HG03432 (cell line): ENCODE measurements around the gene DFFB.

ENCODE experiments used
- ATAC-seq: cut with Tn5 transposase; IDR thresholded peaks from one replicate; pipeline ENCODE4 v1.9.1; 2021; ENCODE audit warnings: mild to moderate bottlenecking, moderate library complexity; ENCODE audit not compliant: unreplicated experiment

The DFFB gene

DNA sequence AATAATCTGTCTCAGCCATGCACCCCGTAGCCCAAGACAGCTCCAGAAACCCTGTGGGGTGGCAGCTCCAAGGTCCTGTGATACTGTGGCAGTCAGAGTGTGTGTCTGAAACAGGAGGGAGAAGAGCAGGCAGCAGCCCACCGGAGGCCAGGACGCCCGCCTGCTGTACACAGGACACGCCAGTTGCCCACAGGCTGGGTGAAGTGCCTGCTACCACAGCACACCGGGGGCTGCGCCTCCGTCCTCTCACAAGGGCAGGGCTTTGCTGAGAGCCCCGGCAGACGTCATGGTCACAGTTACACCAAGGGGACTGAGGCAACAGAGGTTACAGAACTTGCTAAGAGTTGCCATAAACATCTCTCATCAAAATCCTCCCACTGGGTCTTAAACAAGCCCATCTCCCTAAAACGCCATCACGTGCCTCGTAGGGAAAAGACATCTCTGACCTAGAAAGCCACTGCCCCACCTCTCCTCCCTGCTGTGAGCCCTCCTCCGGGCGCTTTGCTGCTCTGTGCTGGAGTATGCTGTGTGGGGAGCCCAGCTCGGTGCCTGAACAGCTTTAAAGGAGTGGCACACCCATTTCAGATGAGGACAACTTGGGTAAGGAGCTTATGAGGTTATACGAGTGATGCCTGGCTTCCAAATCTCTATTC, 37.5 kb downstream of the DFFB start:
- ATAC-seq = no peak

DNA sequence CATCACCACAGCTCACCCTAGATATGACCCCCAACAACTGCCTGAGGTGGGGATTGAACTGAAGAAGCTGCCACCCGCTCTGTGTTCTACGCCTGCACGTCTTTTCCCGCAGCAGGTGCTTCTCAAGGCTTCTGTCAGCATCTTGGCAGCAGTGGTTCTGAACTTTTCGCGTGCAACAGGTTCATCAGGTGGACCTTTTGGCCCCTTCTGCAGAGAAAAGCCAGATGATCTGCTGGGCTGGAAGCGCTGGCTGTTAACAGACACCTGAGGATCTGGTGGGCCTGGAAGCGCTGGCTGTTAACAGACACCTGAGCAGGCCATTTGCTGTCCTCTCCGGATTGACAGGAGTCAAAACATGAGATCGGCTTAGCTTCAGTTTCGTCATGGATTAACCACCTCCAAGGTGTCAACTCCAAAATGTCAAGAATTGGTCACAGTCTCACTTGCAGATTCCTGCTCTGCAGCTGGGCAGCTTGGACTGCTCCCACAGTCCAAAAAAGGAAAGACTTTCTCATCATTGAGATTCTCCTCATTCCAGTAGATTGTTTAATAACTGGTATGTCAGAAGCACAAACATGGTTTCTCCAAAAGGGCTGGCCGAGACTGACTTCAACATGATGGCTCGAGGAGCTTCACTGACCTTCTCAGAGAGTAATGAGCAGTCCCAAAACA, 38.1 kb downstream of the DFFB start:
- ATAC-seq = no peak

DNA sequence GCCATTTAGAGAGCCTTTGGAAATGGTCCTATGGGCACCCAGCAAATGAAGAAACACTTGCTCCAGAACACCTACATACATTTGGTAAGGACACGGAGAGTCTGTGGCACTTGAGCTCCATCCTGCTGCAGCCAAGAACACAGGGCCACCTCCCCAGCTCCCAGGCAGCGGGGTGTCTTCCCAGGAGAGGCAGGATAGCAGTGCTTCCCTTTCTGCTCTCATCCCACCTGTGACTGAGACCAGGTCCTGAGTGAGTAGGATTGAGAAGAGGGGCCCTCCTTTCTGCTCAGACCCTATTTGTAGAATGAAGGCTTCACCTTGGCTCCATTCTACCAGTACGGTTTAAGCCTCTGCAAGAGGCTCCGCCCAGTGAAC, 38.7 kb downstream of the DFFB start:
- no peak for ATAC-seq

DNA sequence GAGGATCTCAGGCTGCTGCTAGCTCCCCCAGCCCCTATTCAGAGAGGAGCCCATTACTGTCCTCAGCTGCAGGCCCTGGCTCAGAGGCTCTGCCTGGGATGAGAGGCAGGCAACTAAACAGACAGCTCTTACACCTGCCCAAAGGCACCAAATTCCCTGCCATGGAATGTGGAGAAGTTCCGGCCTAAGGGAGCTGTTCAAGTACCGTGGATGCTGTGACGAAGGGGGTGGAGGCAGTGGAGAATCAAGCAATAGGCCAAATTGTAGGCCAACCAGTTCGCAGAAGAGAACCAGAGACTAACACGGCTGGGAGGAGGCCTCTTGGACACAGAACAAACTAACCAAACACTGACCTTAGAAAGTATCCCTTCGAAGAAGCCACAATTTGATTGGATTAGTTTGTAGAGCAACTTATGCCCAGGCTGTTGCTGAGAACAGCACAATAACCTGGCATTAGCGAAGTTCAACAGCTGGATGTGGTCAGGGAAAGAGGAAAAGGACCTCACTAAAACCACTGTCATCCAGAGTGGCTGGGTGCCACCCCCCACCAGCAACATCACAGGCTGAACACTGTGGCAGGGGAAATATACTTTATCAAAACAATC, 39.2 kb downstream of the DFFB start:
- no peak for ATAC-seq

DNA sequence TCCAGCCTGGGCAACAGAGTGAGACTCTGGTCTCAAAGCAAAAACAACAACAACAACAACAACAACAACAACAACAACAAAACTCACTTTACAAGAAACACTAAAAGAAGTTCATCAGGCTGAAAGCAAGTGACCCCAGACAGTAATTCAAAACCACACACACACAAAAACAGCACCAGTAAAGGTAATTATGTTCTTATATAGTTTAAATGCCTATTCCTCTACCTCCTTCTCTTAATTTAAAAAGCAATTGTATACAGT, 41.1 kb downstream of the DFFB start:
- ATAC-seq = no peak

DNA sequence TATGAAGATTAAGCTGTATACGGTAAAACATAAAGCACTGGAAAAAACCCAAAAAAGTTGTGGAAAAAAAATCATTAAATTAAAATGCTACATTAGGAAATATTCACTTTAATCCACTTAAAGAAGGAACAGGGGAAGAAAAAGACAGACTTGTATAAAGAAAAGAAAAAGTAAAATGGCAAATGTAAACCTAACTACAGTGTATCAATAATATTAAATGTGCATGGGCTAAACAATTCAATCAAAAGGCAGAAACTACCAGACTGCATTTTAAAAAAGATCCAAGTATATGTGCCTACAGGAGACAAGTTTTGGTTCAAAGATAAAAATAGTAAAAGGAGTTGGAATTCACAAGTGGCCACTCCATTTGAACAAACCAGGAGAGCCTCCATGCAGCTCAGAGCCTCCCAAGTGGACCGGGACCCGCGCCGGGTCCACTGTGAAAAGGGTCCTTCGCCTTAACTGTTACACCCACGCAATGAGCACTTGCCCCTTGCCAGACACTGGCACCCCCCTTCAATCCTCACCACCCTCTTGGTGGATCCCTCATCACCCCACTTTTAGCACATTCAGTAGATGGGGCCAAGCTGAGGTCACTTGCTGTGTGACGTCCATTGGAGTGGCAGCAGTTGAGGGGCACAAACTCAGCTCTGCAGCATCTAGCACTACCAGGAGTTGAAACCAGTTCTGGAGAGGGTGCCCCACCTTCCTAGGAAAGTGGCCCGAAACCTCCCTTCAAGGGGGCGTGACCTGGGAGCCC, 41.9 kb downstream of the DFFB start:
- no peak for ATAC-seq

DNA sequence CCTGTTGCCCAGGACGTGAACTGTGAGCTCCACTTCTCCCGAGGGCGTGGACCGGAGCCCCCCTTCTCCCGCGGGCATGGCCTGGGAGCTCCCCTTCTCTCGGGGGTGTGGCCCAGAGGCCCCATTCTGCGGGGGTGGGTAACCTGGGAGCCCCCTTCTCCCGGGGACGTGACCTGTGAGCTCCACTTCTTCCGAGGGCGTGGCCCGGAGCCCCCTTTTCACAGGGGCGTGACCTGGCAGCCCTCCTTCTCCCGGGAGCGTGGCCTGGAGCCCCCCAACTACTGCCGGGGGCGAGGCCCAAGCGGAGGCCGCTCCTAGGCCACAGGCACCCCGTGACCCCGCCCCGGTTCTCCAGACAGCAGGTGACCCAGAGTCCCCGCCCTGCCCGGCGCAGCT, 42.5 kb downstream of the DFFB start:
- ATAC-seq = no peak

DNA sequence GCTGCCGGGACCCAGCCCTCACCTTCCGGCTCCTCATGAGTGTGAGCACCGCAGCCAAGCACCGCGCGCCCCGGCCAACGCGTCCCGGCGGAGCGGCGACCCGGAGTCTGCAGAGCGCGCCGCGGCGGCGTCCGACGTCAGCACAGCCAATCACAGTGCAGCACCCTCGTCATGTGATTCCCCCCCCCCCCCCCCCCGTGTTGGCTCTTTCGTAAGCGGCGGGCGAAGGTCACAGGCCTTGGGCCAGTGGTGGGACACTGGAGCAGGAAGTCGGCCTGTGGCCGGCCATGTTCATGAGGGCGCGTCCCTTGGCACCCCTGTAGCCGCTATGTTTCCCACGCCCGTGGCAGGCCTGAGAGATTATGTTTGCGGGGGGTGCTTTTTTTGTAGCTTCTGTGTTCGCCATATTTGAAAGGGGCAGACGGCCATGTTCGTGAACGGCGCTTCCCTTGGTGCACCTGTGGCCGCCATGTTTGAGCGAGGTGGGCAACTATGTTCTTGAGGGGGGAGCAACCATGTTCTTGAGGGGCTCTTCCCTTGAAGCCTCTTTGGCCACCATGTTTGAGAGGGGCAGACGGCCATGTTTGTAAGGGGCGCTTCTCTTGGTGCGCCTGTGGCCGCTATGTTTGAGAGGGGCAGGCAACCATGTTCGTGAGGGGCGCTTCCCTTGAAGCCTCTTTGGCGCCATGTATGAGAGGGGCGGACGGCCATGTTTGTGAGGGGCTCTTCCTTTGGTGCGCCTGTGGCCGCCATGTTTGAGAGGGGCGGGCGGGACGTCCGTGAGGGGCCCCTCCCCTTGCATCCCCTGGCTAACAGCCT, 43.1 kb downstream of the DFFB start, which contains the start of gene C1orf174:
Gene C1orf174, minus strand, starts transcription at position 123 of the 819 bp plus-strand sequence. Its CDS starts 86 bp downstream, at position 37.
- ATAC-seq = peak; percentile 73

DNA sequence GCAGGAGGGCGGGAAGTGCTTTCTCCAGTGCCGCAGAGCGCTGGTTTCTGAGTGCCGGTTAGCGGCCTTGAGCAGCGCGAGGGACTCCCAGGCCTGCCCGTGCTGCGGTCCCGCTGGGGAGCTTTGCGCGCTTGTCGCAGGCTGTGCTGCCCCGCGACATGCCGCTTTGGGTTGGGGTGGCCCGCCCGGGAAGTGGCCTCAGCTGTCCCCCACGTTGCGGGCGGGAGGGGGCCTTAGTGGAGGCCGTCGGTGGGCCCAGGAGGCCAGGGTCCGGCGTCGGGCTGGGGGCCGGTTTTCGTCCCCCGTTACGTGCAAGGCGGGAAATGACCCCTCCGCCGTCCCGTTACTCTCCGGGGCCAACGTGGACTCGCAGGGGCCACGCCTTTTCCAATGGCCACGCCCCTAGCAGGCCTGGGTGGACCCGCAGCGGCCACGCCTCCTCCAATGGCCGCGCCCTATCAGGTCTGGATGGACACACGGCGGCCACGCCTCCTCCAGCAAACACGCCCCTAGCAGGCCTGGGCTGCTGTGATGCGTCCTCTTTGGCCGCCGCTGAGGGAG, 43.8 kb downstream of the DFFB start:
- peak; percentile 62 for ATAC-seq

DNA sequence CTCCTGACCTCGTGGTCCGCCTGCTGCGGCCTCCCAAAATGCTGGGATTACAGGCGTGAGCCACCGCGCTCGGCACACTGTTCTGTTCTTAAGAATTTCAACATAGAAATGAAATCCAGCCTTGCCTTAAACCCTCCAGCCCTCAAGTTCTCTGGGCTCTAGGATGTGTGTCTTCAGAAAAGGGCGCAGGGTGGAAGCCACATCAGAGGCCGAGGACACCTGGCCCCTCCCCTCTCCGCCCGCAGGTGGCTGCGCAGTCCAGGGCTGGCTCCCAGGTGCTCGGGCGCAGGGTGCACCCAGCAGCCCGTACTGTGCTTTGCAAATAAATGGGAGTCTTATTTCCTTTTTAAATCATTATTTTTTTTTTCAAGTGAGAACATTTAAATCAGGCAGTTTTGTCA, 44.8 kb downstream of the DFFB start:
- ATAC-seq = no peak

DNA sequence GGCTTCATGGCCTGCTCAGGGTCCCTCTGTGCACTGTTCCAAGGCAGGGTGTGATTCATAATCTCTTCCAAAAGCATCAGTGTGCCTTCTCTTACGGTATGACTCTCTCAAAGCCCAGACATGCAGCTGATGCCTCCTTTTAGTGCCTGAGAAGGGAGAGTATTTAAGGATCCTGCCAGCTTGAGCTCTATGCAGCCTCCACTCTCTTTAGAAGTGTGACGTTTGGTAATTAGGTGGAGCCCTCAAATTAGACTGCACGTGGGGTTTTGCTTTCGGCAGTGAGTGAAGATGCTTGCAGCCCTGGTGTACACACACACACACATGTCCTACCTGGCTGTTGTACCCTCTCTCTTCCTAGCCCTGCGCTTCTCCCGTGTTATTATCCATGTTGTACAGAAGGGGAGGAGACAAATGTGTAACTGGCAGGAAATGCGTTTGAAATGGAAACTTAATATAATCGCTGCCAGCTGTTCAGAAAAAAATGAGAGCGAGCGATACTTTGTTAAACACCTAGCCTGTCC, 45.4 kb downstream of the DFFB start:
- ATAC-seq = no peak

DNA sequence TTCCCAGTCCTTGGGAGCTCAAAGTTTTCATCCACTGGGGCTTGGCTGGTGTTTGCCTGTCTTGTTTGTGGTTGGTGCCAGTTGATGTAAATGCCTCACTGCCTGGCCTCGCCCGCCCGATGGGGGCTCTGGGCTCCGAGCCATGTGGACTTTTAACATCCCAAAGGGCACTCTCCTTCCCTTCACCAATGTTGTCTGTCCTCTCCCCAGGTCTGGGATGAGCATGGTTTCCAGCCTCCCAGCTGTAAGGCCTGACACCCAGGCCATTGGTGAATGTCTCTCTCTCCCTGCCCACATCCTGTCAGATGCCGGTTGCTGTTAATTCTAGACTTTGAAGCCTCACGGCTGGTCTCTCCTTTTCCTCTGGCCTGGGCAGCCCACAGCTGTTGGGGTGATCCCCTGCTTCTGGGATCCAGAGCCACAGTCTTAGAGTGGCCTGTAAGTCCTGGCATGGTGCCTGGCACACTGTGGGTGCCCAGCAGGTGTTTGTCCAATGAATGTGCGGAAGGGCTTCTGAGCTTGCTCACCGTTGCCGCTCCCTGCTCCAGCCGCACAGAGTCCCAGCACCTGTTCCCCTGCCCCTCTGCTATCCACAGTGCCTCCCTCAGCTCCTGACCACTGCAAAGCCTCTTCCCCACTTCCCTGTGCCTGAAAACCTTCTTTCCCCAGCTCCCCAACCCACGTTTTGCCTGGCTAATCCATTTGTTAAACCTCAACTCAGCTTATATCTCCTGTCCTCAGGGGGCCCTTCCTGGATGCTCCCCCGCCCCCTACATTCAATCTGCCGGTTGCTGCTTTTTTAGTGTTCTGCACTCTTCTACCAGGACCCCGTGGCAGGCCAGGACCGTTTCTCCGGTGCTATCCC, 46.1 kb downstream of the DFFB start:
- ATAC-seq = no peak

DNA sequence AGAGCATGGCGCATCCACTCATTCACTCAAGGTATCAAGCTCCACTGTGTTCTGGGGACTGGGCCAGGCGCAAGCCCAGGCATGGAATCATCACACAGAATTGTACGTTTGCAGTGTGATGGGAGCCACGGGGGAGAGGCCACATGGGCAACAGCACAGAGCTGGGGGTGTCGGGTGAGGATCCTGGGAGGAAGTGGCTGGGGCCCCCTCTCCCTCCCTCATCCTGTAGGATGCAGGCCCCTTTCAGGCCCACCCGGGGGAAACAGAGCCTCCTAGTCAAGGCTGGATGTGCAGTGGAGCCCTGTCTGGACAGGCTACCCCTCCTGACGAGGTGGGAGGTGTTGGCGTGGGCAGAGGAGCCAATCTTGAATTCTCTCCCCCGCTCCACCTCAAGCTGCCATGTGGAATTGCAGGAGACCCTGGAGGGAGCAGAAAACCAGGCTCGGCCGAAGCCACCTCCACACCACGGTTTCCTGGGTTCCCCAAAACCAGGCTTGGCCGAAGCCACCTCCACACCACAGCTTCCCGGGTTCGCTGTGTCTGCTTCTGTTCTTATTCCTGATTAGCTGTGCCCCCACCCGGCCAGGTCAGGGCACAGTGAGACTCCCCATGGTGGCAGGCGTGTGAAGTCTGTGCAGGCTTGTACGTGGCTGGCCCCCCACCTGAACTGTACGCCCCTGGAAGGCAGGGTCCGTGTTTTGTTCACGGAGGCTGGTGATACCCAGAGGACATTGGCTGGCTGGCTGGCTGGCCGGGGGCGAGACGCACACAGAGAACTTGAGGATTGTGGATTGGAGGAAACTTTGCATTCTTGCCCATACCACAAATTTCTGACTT, 46.9 kb downstream of the DFFB start:
- ATAC-seq = no peak

DNA sequence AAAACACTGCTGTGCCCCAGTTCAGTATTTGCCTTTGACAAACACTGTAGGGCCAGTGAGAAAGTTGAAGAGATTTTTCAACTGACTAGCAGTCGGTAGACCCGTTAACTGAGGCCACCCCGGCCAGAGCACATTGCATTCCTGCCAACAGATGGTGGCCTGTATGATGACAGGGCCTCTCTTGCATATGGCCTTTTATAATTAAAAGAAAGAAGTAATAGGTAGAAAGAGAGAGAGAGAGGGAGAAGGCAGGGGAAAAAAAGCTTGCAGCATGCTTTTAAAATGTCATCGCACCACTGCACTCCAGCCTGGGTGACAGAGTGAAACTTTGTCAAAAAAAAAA, 47.5 kb downstream of the DFFB start:
- ATAC-seq = no peak

DNA sequence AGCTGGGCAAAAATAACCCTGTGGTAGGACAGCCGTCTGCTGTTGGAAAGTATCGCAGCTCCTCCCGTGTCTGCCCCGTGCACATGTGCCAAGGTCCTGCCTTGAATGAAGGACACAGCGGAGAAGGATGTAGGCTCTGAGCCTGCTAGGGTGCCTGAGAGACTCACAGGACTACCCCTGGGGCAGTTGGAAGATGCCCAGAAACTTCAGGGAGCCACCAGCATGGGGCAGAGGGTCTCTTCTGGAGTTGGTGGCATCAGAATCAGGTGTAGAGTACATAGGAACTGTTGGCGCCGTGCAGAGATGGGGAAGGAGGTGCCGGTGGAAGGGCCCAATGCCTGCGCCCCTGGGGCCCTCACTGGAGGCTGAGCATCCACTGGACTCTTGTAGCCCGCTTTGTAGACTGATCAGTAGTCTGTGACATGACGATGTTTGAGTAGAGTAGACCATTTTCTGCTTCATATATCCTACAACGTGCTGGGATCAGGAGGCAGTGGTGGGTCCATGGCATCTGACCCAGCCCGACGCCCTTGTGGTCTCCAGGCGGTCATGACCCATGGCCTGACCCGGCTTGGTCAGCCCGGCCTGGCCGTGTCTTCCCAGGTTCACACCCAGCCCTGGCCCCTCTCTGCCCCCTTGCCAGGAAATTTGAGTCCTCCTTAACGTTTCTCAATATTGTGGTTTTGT, 48.1 kb downstream of the DFFB start:
- no peak for ATAC-seq

DNA sequence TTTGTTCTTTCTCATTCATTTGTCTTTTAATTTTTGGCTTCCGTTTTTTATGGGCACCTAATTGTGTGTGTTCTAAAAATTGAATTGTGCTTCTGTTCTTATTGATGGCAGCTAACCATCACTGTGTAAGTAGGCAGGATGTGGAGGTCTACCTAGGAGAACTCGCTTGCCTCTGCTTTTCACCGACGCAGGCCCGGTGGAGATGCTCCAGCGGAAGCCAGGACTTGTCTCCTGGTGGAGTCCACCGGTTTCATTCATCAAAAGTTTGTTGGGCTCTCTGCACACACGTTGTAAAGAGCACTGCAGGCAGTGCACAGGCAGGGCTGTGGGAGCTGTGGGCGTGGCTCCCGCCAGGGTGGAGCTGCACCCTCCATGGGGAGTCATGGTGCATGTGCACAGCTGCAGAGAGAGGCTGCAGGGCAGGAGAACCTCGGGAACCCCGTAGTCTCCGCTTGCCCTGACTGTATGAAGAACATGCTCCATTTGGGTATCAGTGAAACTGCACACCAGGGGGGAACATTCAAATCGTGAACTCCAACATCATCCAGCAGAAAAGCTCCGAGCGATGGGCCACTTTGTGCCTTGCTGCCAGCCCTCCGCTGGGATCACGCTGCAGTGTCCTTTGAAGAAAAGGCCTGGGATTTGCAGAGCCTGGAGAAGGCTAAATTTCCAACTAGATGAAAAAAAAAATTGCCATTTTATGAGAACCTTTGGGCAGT, 48.8 kb downstream of the DFFB start:
- ATAC-seq = no peak

DNA sequence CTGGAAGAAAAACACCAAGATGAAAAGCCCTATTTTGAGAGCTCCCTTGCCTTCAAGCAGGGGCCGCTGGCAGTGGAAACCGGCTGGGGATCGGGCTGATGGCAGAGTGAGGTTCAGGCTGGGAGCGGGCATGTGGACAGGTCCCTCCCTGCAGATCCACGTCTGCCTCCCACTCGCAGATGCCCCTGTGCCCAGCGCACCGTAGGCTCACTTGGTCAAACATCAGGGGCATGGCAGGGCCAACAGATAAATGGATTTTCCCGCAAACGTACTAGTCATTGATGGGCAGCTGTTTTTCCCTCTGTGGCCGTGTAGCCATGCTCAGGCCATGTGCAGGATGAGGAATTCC, 49.4 kb downstream of the DFFB start:
- no peak for ATAC-seq
